SK-N-SH treated with all-trans-retinoic acid at 6 μM for 48 hours (cell line): Measurements from ENCODE around the gene TRMT1.
A peak's percentile ranks its signal among the peaks of the same experiment; 100 is the strongest.

Source experiments
- ATAC-seq: fragments of 200-7000 bp; cut with Tn5 transposase; 3 replicates; pipeline ENCODE4 v1.9.1; 2020; ENCODE audit warnings: mild to moderate bottlenecking, moderate library complexity
- ARNTL ChIP-seq: fragments of 450-650 bp; formaldehyde crosslinking; IDR thresholded peaks from 2 replicates; pipeline ENCODE4 v1.5.0; 2020; ENCODE audit warnings: low read depth, mild to moderate bottlenecking, moderate library complexity, borderline replicate concordance
- BACH2 ChIP-seq: fragments of 250-450 bp; sonication (Bioruptor Pico); IDR thresholded peaks from 2 replicates; pipeline ENCODE4 v1.9.0; 2021; ENCODE audit warnings: mild to moderate bottlenecking, borderline replicate concordance
- CREB5 ChIP-seq: fragments of 250-450 bp; sonication (Bioruptor Pico); IDR thresholded peaks from 2 replicates; pipeline ENCODE4 v1.5.1; 2020; ENCODE audit warnings: low read depth, mild to moderate bottlenecking, moderate library complexity
- CSDC2 ChIP-seq: fragments of 250-450 bp; sonication (Bioruptor Pico); IDR thresholded peaks from 2 replicates; pipeline ENCODE4 v1.5.0; 2020; ENCODE audit warnings: mild to moderate bottlenecking, moderate library complexity
- CSRNP3 ChIP-seq: fragments of 250-450 bp; sonication (Bioruptor Pico); IDR thresholded peaks from 2 replicates; pipeline ENCODE4 v1.5.1; 2021; ENCODE audit warnings: mild to moderate bottlenecking, moderate library complexity
- GLIS3 ChIP-seq: fragments of 250-450 bp; sonication (Bioruptor Pico); IDR thresholded peaks from 2 replicates; pipeline ENCODE4 v1.5.0; 2020; ENCODE audit warnings: mild to moderate bottlenecking, moderate library complexity
- OSR1 ChIP-seq: fragments of 250-450 bp; sonication (Bioruptor Pico); IDR thresholded peaks from 2 replicates; pipeline ENCODE4 v1.8.0; 2022; ENCODE audit warnings: moderate library complexity, mild to moderate bottlenecking, inconsistent platforms
- PATZ1 ChIP-seq: fragments of 250-450 bp; sonication (Bioruptor Pico); IDR thresholded peaks from 2 replicates; pipeline ENCODE4 v1.8.0; 2020; ENCODE audit warnings: mild to moderate bottlenecking, moderate library complexity, borderline replicate concordance
- POU6F1 ChIP-seq: fragments of 250-450 bp; sonication (Bioruptor Pico); IDR thresholded peaks from 2 replicates; pipeline ENCODE4 v1.8.0; 2021; ENCODE audit warnings: low read depth, mild to moderate bottlenecking, moderate library complexity, borderline replicate concordance
- RARB ChIP-seq: fragments of 250-450 bp; sonication (Bioruptor Pico); IDR thresholded peaks from 2 replicates; pipeline ENCODE4 v1.8.0; 2021; ENCODE audit warnings: mild to moderate bottlenecking, moderate library complexity
- SNAI2 ChIP-seq: fragments of 250-450 bp; sonication (Bioruptor Pico); IDR thresholded peaks from 2 replicates; pipeline ENCODE4 v1.5.0; 2020; ENCODE audit warnings: mild to moderate bottlenecking, moderate library complexity
- TCF4 ChIP-seq: fragments of 250-450 bp; sonication (Bioruptor Pico); IDR thresholded peaks from 2 replicates; pipeline ENCODE4 v1.8.0; 2021; ENCODE audit warnings: mild to moderate bottlenecking, moderate library complexity, borderline replicate concordance
- TOX ChIP-seq: fragments of 250-450 bp; sonication (Bioruptor Pico); IDR thresholded peaks from 2 replicates; pipeline ENCODE4 v1.8.0; 2021; ENCODE audit warnings: mild to moderate bottlenecking, moderate library complexity, borderline replicate concordance
- TSHZ2 ChIP-seq: fragments of 250-450 bp; sonication (Bioruptor Pico); IDR thresholded peaks from 2 replicates; pipeline ENCODE4 v1.5.0; 2020; ENCODE audit warnings: mild to moderate bottlenecking, moderate library complexity
- ZC3H10 ChIP-seq: fragments of 250-450 bp; sonication (Bioruptor Pico); IDR thresholded peaks from 2 replicates; pipeline ENCODE4 v1.5.1; 2021; ENCODE audit warnings: mild to moderate bottlenecking, moderate library complexity
- ZFP3 ChIP-seq: fragments of 250-450 bp; sonication (Bioruptor Pico); IDR thresholded peaks from 2 replicates; pipeline ENCODE4 v1.5.0; 2020; ENCODE audit warnings: mild to moderate bottlenecking, moderate library complexity
- ZFP30 ChIP-seq: fragments of 450-650 bp; formaldehyde crosslinking; IDR thresholded peaks from 2 replicates; pipeline ENCODE4 v1.5.0; 2022; ENCODE audit warnings: mild to moderate bottlenecking, moderate library complexity
- ZNF565 ChIP-seq: fragments of 450-650 bp; formaldehyde crosslinking; conservative IDR thresholded peaks from 2 replicates; pipeline ENCODE4 v1.5.0; 2020; ENCODE audit warnings: low read depth, mild to moderate bottlenecking, moderate library complexity
- ZNF70 ChIP-seq: fragments of 450-650 bp; formaldehyde crosslinking; IDR thresholded peaks from 2 replicates; pipeline ENCODE4 v1.5.0; 2020; ENCODE audit warnings: mild to moderate bottlenecking, moderate library complexity
- ZNF8 ChIP-seq: fragments of 450-650 bp; formaldehyde crosslinking; IDR thresholded peaks from 2 replicates; pipeline ENCODE4 v1.5.0; 2020; ENCODE audit warnings: mild to moderate bottlenecking, moderate library complexity

The TRMT1 gene

GRCh38 chr19:13104848-13105711 is 11.5 kb downstream of the TRMT1 start:
- TF ChIP-seq CSDC2 (CRISPR knock-in tag), result no peak
- no peak for TF ChIP-seq TOX (CRISPR knock-in tag)
- no peak for TF ChIP-seq ZNF8 (CRISPR knock-in tag)
- no peak for TF ChIP-seq BACH2 (CRISPR knock-in tag)
- no peak for TF ChIP-seq ZNF70 (CRISPR knock-in tag)
- TF ChIP-seq RARB (CRISPR knock-in tag), result no peak
- TF ChIP-seq TSHZ2 (CRISPR knock-in tag), result no peak
- no peak for TF ChIP-seq CSRNP3
- no peak for TF ChIP-seq CREB5 (CRISPR knock-in tag)
- TF ChIP-seq ZFP30, result no peak
- TF ChIP-seq SNAI2 (CRISPR knock-in tag), result no peak
- TF ChIP-seq ZFP3 (CRISPR knock-in tag), result no peak
- ATAC-seq, result no peak

GRCh38 chr19:13104360-13104847 is 12.1 kb downstream of the TRMT1 start:
- ATAC-seq, result 0 out of 3 replicates have a peak, but pooled peaks have one; percentile 5
- TF ChIP-seq POU6F1 (CRISPR knock-in tag) (no peak), TSHZ2 (CRISPR knock-in tag) (no peak), ZNF565 (CRISPR knock-in tag) (no peak), OSR1 (no peak), ZC3H10 (no peak), ARNTL (CRISPR knock-in tag) (no peak), TCF4 (CRISPR knock-in tag) (no peak), CSRNP3 (no peak), ZFP3 (CRISPR knock-in tag) (no peak), ZNF70 (CRISPR knock-in tag) (no peak), ZNF8 (CRISPR knock-in tag) (no peak), PATZ1 (CRISPR knock-in tag) (no peak), ZFP30 (no peak), TOX (CRISPR knock-in tag) (no peak), GLIS3 (CRISPR knock-in tag) (no peak), SNAI2 (CRISPR knock-in tag) (no peak)
- TF ChIP-seq, all 23 proteins: peak for 0
